NCI-H510A treated with DMSO at 0.1 percent for 48 hours (cell line): Measurements from ENCODE around the gene OR2S2.
"Not testable (repeated sequence)": the region's sequence is repeated elsewhere in the genome, so short reads cannot be mapped to it uniquely, and the experiment has no call there.

Experiments
- DNase-seq: peaks from one replicate; lab custom pipeline; 2025; lab: John Stamatoyannopoulos, UW

OR2S2 gene

DNA sequence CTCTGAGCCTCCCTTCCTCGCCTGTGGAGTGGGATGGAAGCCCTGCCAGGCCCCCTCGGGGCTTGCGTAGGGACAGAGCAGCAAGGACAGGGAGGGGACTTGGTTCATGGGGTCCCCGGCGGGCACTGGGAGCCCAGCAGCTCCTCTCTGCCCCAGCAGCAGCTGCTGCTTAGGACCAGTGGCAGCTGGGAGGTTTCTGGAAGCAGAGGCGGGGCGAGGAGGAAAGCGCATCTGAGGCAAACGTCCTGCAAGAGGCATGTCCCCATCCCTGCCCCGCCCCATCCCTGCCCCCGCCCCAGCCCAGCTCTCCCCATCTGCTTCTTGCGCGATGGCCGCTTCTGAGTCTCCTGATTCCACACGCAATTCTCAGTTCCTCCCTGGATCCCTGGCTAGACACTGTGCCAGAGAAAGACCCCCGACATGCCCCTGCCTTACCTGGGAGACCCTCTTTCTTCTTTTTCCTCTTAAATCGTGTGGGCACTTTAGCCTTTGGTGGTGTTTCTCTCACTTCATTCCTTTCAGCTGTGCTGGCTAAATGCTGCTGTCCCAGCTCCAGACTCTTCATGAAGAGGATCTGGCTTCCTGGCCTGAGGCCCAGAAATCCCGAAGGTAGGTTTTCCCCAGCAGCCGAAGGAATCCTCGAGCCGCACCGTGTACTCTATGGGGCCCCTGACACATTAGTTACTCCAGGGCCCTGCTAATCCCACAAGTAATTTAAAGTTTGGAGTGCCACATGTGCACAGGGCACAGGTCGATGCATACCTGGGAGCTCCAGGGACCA is 4.4 kb upstream of the OR2S2 start:
- no peak for DNase-seq

GRCh38 chr9:35960039-35960655 is 2.2 kb upstream of the OR2S2 start:
- DNase-seq: no peak

DNA sequence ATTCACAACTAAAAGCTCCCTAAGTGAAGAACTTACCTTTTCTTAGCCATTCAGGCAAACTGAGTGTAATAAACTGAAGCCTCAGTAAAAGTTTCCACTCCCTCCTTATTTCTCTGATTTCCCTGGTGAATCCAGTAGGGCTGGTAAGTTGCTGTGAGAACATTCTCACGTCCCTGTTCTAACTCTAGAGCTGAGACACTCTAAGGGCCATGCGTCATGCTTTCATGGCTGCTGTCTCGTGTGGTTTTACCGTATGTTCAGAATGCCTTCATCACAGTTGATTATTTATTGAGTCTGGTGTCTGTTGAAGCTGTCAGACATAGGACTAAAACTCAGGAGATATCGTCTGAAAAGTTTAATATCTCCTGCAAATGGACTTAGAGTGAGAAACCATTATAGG is 1.3 kb downstream of the OR2S2 start:
- no peak for DNase-seq

- peak; percentile 73 for DNase-seq
Measured at GRCh38 chr9:35954942-35955546, 2.9 kb downstream of the OR2S2 start.

DNA sequence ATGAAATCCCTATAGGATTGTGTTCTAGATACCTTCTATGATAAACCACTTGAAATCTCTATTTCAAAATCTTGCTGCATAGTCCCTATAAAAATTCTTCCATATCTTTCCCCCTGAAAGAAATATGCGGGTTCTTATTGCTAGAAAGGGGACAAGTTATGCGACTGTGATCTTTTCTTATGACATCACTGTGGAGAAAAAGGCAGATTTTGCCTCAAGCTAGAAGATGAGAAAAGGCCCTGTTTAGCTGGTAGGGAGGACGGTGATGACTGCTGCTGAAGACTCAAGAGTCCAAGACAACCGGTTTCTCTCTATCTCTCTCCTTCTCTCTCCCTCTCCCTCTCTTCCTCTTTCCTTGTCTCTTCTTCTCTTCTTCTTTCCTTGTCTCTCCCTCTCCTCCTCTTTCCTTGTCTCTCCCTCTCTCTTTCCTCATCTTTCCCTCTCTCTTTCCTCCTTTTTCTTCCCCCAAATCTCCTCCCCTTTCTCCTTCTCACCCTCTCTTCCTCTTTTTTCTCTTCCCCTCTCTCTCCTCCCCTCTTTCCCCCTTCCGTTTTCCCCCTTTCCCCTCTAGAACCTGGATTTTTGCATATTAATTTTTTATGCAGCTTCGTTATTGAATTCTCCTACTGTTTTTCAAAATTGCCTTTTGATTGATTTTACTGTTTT is 5.3 kb downstream of the OR2S2 start:
- DNase-seq: no peak

DNA sequence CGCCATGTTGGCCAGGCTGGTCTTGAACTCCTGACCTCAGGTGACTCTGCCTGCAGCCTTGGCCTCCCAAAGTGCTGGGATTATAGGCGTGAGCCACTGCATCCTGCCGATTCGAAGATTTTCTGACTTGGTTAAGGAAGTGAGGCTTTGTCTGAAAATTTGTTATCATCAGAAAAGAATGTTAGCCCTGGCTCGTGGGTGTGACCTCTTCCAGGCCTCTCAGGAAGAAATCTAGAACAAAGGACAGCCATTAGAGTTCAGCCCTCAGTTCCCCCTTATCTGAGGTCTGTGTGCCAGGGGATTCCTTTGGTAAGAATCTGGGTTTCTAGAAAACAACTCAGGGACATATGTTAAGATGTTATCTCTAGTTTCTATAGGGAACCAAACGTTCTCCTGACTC is 6.2 kb downstream of the OR2S2 start:
- no peak for DNase-seq

GRCh38 chr9:35948901-35949318 is 9.0 kb downstream of the OR2S2 start:
- DNase-seq: no peak

DNA sequence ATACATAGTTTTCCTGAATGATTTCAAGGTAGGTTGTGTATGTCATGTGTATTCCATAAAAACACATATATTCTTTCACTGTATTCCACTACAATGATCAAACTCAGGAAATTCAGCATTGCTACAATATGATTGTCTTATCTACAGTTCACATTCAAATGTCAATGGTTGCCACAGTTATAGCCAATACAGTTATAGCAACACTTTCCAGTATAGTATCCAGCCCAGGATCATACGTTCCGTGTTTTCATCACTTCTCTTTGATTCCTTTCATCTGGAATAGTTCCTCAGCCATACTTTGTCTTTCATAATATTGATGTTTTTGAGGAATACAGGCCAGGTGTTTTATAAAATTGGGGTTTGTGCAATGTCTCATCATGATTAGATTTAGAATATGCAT is 9.5 kb downstream of the OR2S2 start:
- DNase-seq: no peak

DNA sequence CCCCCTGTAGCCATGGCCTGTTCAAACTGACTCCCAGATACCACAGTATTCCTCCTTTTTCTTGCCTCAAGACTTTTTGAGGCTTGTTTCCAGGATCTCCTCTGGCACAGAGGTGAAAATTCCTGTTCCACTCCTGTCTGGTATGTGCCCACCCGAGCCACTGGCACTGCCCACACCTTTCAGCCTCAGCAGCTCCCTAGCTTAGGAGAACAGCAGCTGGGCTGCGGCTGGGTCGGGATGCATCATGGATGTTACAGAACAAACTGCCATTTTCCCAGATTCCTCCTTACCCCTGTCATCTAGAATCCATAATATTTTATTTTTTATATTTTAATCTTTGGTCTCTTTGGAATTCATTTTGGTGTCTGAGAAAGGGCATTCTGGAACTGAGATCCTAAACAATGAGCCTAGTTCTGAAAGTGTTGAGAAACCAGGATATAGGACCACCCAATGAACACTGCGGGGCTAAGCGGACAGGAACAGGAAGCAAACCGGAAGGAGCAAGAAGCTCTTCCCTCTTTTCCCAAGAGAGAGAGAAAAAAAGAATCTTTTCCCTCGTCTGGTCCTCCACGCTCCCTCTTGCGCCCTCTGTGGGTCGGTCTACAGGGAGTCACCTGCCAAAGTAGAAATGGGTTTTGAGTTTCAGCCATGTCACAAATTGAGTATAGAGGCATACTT is 12.5 kb downstream of the OR2S2 start:
- peak; percentile 28 for DNase-seq

GRCh38 chr9:35944841-35945240 is 13.1 kb downstream of the OR2S2 start:
- DNase-seq: no peak

DNA sequence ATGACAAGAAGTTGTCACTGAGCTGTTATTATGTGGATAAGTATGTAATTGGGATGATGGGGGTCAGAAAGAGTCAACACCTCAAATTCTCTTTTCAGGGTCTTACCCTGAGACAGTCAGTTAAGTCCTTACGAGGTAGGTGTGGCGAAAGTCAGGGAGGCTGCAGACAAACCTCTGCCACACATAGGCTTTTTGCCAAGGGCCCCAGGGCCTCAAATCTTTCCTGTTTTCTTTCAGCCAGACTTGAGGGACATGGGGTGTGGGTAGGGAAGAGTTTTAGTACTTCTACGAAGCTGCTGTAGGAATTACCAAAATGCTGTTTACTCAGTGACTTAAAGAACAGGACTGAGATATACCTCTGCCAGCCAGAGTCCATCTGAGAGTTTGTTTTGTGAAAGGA is 13.8 kb downstream of the OR2S2 start:
- DNase-seq: no peak

- no peak for DNase-seq
Measured at GRCh38 chr9:35942286-35942685, 15.7 kb downstream of the OR2S2 start.

- no peak for DNase-seq
Measured at GRCh38 chr9:35940458-35941407, 17.2 kb downstream of the OR2S2 start.

GRCh38 chr9:35939679-35940250 is 18.2 kb downstream of the OR2S2 start:
- DNase-seq: no peak

DNA sequence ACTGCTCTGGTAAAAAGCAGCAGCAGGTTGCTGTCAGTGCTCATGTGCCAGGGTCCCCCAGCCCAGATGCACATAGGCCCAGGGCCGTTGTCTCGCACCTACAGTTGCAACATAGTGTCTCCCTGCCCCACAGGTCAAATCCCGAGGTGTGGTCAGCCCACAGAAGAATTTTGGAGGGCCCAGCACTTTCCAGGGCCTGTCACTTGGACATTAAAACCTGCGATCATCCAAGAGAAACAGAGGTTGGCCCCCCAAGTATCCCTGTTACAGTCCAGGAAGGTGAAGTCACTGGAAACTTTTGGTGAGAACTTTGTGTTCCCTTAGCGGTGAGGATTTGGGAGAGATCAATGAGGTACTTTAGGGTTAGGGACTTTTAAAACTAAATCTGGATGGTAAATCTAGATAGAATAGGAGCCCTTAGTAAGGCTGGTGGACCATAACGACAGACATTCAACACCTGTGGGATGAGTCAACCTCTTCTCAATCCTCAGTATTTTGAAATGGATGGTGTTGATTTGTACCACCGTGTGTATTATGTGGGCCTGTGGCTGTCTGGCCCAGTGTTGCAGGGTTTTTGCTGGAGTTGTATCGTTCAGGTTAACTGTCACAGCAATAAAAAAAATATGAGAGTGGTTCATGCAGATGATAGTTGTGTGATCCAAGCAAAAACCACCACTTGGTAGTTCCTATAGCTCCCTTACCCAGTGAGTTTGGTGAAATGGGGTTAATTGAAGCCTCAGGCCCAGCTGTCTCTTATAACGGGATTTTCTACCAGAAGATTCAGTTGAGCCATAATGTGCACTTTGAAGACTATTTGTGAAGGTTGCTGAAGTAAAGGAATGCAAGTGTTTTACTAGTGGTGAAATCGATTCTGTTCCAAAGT is 19.2 kb downstream of the OR2S2 start:
- DNase-seq: no peak

DNA sequence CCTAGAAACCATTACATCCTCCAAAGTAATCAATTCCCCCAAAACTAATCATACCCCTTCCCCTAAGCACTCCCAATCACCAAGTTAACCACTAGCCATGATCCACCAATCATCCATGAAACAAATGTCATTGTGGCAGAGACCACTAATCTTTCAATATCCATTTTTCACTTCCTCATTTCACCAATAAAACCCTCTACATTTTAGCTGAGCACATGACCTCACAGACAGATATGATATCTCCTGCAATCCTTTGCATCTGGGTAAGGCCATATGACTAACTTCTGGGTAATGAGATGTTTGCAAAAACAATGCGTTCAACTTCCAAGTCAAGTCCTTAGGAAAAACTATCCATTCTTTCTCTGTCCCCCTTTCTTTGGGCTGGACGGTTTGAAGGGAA is 20.7 kb downstream of the OR2S2 start:
- no peak for DNase-seq

GRCh38 chr9:35935755-35936509 is 22.0 kb downstream of the OR2S2 start:
- DNase-seq: no peak

GRCh38 chr9:35935261-35935660 is 22.7 kb downstream of the OR2S2 start:
- DNase-seq: no peak

DNA sequence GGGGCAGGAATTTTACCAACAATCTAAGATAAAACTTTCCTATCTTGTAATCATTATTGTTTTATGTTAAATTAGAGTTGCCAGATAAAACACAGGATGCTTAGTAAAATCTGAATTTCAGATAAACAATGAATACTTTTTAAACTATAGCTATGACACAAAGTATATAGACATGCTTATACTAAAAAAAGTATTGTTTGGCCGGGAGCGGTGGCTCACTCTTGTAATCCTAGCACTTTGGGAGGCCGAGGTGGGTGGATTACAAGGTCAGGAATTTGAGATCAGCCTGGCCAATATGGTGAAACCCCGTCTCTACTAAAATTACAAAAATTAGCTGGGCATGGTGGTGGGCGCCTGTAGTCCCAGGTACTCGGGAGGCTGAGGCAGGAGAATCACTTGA is 23.9 kb downstream of the OR2S2 start:
- not testable (repeated sequence) for DNase-seq
